HK-2 (cell line): Measurements from ENCODE around the gene PANK1.

Source experiments
- DNase-seq: peaks from one replicate; pipeline ENCODE4 v3.0.0-alpha.2; 2018; ENCODE audit not compliant: unreplicated experiment

Gene PANK1

DNA sequence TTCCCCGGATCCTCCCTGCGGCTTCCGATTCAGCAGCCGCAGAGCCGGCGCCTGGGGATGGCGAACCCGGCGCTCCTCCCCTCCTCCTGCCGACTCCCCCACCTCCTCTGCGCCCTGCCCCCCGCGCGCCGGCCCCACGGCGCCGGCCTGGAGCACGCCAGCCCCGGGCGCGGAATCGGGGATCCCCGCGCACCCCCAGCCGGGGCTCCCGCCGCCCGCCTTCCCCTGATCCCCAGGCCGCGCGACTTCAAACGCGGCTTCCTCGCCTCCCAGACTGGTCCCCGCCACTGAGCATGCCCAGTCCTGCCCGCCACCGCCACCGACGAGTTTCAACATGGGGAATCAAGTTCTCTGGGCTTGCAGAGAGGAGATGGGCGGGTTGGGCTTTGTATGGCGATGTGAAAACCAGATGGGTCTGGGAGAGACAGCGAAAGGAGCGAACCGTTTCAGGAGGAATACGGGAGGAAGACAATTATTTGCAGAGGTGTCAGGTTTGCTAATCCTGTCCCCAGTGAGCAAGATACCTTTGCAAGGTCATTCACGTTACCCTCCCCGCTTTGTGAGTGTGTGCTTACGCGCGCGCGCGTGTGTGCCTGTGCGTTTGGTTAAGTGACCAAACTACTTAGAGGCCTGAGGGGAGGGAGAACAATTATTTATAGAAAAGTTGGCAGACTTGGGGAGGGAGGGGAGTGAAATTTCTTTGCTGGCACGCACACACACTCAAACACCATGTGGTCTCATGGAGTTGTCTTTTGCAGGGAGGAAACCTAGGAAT, at the start of gene PANK1:
Gene PANK1 (minus strand): TSS at position 276 of the 775 bp plus-strand sequence. CDS start 351 bp downstream, outside the sequence.
- peak; percentile 89 for DNase-seq

- no peak for DNase-seq
These were observed 48.1 kb upstream of the PANK1 start for GRCh38 chr10:89693176-89693575.

DNA sequence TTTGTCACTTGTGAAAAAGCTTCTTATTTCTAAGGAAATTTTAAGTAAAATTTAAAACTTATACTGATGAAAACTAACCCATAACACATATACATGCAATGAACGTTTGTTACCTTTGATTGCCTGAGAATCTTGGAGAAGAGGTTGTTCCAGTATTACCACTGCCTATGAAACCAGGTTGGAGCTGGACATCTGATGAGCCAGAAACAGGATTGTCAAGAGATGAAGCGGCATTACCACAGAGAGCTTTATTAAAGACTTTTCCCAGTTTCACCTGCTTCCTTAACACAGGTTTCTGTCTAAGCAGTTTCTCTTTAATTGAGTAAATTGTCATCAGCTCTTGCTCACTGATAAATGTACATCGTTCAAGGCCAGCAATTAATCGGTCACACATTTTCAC, 47.4 kb upstream of the PANK1 start:
- DNase-seq, result no peak

- no peak for DNase-seq
These were observed 45.0 kb upstream of the PANK1 start for GRCh38 chr10:89690027-89690426.

GRCh38 chr10:89685936-89686335, 40.9 kb upstream of the PANK1 start:
- DNase-seq, result no peak

- no peak for DNase-seq
These were observed 39.6 kb upstream of the PANK1 start for GRCh38 chr10:89684604-89685003.

DNA sequence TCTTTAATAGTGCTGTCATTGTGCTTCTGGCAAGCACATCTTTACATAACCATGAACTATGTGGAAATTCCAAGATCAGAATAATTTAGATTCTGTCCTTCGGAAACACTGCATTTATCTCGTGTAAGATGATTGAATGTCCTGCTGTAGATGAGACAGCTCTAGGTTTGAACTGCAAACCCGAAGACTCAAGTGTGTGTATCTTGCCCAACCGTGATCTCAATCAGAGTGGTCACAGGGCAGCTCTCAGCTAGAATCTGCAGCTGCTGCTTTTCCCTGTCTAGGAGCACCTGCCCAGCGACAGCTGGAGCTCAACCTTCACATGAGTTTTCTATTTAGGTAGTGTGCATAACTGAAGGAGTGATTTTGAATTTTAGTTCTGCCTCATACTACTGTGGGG, 38.8 kb upstream of the PANK1 start:
- DNase-seq, result no peak

DNA sequence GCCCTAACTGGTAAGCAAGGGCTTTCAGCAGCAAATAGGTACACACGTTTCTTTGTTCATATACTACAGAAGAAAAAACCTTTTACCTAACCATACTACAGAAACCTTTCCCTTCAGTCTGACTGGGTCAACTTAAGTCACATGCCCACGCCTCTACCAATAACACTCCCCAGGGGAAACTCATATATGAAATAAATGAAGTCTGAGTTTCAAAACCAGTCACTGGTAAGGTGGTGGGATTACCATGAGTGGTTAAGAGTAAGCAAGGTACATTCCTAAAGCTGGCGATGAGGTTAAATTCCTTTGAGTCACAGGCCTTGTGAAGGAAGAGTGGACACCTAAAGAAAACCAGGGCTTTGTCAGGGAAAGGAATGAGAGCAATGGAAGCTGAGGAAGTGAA, 34.9 kb upstream of the PANK1 start:
- DNase-seq, result no peak

DNA sequence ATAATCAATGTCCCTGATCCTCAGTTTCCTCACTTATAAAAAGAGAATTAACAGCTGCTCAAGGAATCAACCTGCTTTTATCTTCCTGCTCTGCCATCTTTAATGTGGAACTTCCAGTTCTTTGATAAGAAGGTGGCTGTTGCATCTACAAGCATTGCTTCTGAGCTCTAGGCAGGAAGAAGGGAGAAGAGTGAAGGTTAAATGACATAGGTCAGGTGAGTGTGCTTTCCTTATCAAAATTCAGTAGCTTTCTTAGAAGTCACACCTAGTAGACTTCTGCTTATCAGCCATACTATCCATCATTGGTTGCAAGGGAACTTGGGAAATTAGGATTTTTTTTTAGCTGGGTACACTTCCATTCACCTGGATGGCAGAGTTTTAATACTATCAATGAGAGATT, 32.3 kb upstream of the PANK1 start:
- no peak for DNase-seq

- DNase-seq, result no peak
These were observed 25.9 kb upstream of the PANK1 start for GRCh38 chr10:89670926-89671325.

DNA sequence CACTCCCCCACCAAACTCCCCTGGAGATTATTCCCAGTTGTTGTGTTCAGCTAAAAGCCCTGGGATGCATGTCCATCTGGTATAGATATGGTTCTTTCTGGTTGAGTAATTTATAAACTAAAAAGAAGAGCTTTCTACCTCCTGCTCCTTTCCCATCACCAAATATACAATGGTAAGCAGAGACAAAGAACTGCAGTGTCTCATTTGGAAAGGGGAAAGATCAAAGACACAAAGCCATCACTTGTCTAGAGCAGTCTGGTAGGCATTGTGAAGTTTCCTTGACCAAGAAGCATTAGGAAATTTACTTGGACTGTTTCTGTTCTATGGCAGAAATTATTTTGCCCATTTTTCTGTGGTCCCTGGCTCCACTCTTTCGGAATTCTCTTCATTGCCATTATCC, 24.9 kb upstream of the PANK1 start:
- no peak for DNase-seq

DNA sequence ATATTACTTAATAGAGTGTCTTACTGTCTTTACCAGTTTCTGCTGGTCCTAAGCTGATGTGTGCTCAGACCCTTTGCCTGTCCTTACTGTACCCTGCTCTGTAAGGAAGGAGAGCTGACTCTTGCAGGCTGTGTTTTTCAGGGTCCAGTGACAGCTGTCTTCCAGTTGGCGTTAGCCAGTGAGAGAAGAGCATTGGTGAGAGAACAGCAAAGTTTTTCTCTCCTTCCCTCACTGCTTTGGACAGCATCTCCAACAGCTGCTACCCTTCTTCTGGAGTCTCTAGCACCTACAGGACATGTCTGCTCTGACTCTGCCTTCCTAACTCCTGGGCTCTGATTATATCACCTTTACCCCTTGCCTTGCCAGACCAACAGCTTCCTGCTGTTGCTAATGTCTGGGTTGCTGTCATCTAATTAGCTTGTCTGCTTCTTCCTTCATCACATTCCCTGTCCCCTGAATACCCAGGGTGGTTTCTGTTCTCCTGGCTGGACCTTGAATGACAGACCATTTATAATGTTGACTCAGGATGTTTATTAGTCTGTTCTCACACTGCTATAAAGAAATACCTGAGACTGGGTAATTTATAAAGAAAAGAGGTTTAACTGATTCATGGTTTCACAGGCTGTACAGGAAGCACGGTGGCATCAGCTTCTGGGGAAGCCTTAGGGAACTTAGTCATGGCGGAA, 23.5 kb upstream of the PANK1 start:
- DNase-seq, result no peak

DNA sequence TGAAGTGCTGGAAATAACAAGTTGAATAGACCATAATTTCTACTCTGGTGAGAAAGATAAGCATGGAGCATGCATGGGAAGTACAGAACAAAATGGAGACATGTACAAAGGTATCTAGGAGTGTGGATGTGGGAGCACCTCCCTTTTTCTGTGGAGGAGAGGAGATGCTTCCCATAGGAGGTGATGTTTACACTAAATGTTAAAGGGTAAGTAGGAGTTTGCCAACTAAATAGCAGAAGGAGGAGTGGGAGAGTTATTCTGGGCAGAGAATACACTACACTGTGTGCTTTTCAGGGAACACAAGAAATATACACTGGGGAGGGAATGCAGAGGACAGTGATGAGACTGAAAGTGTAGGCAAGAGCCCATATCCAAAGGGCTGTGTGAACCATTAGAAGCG, 21.1 kb upstream of the PANK1 start:
- no peak for DNase-seq

- DNase-seq, result no peak
These were observed 20.3 kb upstream of the PANK1 start for GRCh38 chr10:89665302-89665701.

DNA sequence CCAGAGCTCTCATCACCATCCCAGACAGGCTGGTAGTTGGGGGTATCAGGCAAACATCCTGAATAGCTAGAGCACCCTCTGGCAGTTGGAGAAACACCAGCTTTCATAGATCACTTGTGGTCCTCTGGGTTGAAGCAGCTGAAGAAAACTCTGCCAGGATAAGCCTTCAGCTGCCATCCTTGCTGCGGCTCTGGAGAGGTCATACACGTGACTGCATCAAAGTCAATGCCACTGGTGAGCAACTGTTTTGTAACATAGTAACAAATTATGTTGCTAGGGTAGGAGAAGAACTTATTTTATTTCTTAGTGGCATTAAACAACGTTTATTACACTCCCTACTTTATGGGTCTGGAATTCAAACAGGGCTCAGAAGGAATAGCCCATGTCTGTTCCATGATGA, 19.2 kb upstream of the PANK1 start:
- DNase-seq, result no peak

DNA sequence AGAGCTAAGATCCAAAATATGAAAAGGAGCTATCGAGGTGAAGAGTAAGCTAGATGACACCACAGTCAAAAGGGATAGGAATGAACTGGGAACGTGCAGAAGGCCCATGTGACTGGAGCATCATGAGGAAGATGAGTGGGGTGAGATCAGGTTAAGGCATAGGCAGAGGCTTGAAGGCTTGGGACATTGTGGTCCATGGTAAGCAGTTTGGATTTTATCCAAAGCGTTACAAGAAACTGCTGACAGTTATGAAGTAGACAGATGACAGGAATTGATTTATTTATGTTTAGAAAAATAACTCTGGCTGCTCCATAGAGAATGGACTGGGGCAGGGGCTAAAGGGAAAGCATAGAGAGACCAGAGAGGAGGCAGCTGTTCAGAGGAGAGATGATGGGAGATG, 18.1 kb upstream of the PANK1 start:
- DNase-seq, result no peak

DNA sequence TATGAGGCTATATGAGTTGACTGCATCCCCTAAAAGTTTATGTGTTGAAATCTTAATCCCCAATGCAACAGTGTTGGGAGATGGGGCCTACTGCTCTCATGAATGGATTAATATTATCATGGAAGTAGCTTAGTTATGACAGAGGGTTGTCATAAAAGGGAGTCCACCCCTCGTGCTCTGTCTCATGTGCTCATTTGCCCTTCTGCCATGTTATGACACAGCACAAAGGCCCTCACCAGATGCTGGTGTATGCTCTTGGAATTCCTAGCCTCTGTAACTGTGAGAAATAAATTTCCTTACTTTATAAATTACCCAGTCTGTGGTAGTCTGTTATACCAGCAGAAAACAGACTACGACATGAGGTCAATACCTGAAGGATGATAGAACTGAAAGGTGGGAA, 17.6 kb upstream of the PANK1 start:
- DNase-seq, result no peak

GRCh38 chr10:89659143-89660131, 14.4 kb upstream of the PANK1 start:
- no peak for DNase-seq

GRCh38 chr10:89657302-89657701, 12.3 kb upstream of the PANK1 start:
- DNase-seq, result no peak

DNA sequence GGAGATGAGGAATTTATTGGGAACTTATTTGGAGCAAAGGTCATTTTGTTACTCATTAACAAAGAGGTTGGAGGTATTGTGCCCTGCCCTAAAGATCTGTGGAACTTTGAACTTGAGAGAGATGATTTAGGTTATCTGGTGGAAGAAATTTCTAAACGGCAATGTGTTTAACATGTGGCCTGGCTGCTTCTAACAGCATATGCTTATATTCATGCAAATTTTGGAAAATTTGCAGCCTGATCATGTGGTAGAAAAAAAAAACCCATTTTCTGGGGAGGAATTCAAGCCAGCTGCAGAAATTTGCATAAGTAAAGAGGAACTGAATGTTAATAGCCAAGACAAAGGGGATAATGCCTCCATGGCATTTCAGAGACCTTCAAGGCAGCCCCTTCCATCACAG, 10.7 kb upstream of the PANK1 start:
- DNase-seq, result no peak

- peak; percentile 70 for DNase-seq
These were observed 8.4 kb upstream of the PANK1 start for GRCh38 chr10:89653410-89653869.

DNA sequence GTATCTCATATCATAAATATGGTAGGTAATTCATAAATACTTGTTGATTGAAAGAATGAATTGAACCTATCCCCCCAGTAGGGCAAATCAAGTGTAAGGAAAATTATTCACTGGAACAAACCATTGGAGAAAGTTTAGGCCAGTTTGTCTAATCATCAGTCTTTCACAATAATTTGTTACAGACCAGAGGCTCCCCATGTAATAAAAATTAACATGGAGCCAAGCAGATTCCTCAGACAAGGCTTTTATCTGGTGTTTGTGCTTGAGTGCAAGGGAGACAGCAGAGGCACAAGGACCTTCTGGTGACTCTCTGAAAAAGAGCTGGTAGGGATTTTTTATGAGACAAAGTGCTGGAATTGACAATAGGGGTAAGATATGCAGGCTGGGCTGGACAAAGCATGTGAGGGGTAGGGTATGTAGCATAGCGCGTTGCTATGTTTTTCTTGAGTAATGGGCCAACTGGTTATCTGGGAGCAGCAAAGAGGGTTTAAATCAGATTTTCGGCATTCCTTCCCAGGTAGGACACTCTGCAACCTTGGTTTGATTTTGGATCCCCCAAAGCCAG, 7.8 kb upstream of the PANK1 start:
- no peak for DNase-seq
